Activated T-cell treated with anti-CD3 and anti-CD28 coated beads for 1 hour (primary cell): Measurements from ENCODE around the gene NSD1.
"Not testable (repeated sequence)": the region's sequence is repeated elsewhere in the genome, so short reads cannot be mapped to it uniquely, and the experiment has no call there.

Experiments used
- DNase-seq: peaks from one replicate; pipeline ENCODE4 v3.0.0-alpha.2; 2020; ENCODE audit warnings: low read depth

NSD1 gene

DNA sequence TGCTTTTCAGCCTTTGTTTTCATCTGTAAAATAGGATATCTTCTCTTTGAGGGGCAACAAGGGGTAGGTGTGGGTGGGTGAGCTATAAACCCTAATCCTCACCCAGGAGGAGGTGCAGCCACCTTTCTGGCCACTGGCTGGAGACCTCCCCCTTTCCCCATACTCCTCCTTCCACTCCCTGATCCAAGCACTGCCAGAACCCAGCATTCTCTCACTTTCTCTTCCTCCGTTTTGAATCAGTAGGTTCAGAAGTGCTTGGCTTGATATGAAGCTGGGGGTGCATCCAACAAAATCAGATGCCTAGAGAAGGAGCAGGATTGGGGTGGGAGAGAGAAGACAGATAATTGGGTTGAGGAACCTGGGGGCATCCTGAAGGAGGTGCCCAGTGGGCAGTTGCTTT lies 6.8 kb upstream of the NSD1 start:
- no peak for DNase-seq

DNA sequence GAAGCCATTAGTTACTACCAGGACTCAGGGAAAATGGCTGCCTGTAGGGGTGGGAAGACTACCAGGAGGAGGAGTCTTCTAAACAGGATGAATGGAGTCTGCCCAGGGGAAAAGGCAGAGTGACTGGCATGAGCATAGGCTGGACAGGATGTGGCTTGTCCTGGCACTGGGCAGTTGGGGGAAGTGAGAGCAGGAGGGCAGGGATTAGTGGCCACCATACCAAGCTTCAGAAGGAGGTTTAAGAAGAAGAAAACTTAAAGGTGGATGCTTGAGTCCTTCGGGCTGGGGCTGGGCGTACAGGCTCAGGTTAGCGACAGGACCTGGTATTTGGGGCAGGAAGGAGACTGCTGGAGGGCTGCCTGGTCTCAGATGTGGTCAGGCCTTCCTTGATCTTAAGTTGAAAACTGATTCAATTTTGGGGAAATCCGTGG lies 5.0 kb upstream of the NSD1 start:
- no peak for DNase-seq

DNA sequence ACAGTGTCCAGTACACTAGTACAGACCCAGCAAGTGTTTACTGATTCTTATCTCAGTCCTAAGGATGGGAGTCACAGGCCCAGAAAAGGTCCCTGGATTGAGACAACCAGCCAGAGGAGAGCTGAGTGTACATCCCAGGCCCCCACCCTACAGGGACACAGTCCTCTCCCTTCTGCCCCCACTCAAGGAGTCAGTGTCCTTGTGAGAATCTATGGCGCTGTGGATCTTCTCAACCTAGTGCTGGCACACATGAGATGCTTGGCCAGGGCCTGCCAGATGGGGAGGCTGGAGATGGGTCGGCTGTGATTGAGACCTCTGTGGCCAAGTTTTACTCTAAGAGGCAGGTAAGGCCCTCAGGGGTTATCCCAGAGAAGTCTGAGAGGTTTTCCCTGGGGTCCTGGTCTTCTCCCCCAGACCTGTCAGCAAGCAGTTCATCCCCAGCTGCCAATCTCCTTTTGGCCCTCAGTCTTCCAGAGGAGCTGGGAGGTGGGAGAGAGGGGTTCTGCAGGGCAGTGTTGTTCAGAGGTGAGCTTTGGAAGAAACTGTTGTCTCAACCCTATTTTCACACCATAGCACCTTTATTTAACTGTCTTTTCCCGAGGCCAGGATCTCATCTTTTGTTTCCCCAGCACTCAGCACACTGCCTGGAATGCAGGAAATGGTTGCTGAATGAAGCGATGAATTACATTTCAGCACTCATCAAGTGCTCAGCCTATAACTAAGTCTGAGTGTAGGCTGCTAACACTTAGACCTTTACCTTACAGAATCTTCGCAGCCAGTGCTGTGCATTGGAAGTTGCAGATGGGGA lies 3.2 kb upstream of the NSD1 start:
- DNase-seq = no peak

DNA sequence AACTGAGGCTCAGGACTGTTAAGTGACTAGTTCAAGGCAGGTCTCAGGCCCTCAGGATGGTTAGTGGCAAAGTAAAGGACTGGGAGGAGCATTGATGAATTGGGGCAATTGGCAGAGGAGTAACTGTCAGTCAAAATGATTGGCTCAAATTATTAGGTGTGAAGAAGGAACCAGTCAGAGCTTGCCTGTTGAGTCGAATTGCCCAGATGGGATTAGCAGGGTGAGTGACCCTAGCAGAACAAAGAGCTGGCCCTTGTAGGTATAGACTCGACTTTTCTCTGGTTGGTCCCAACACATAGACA lies 2.6 kb upstream of the NSD1 start:
- DNase-seq = no peak

DNA sequence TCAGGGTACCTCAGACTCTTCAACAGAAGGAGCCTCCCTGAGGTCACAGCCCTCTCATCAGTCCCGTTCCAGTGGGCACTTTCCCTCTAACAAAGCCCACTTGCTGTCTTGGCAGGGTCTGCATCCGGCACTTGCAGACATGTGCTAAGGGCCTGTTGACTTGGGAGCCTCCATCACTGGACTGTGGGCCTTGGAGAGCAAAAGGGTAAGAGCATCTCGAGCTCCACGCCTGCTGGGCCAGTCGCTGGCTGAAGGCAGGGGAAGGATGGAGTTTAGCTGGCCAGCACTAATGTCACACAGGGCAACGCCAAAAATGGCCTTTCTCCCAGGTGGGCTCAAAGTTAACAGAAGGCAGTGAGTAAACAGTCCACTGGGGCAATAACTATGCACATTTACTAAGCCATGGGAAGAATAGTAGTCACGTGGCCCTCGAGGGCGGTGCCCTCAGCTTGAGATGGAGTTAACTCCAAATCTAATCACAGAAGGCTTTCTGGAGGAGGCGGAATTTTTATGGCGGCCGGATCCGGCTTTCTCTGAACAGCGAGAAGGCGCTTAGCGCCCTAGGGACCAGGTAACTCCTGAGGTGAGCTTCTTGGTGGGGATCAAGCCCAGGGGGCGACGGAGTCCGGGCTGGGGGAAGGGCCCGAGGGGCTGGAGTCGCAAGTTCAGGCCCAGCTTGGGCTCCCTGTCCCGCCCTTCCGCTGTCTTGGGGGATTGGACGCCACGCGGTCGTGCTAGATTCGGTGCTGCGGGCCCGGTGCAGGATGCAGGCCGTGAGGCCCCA lies 2.0 kb upstream of the NSD1 start:
- DNase-seq = no peak

DNA sequence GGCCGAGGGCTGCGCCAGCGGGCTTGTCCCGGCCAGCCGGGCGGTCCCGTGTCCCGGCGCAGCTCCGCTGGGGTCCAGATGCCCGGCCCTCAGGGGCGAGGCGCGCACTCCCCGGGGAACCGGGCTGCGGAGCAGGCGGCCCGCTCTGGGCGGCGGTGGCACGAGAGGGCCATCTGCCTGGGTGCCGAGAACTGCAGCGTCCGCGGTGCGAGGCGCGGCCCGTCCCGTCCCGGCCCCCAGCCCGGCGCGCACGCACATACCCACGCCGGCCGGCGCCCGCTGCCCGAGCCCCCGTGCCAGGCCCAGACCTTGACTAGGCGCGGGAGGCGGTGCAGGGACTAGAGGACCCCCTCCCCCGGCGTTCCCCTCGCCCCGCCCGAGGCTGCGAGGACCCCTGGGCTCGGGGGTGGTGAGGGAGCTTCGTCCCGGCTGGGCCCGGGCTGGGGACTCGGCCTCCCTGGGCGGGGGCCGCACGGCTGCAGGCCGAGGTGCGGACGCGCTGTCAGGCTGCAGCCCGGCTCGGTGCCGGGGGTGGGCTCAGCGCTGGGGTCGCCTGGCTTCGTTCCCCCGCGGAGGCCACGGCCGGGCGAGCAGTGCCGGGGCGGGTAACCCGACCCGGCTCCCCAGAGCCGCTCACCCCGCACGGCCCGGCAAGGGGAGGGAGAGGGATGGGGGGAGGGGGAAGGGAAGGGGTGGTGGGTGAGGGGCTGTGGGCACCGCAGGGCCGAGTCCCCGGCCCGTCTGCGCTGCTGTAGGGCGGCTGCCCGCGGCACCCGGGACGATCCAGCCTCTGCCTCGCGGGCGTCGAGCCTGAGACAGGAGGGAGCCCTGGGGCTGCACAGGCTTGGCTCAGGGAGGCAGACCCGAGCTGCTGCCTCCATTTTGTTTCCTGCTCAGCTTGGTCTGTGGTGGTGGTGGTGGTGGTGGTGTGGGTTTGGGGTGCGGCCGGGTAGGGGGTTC lies 1.2 kb upstream of the NSD1 start:
- DNase-seq = no peak

DNA sequence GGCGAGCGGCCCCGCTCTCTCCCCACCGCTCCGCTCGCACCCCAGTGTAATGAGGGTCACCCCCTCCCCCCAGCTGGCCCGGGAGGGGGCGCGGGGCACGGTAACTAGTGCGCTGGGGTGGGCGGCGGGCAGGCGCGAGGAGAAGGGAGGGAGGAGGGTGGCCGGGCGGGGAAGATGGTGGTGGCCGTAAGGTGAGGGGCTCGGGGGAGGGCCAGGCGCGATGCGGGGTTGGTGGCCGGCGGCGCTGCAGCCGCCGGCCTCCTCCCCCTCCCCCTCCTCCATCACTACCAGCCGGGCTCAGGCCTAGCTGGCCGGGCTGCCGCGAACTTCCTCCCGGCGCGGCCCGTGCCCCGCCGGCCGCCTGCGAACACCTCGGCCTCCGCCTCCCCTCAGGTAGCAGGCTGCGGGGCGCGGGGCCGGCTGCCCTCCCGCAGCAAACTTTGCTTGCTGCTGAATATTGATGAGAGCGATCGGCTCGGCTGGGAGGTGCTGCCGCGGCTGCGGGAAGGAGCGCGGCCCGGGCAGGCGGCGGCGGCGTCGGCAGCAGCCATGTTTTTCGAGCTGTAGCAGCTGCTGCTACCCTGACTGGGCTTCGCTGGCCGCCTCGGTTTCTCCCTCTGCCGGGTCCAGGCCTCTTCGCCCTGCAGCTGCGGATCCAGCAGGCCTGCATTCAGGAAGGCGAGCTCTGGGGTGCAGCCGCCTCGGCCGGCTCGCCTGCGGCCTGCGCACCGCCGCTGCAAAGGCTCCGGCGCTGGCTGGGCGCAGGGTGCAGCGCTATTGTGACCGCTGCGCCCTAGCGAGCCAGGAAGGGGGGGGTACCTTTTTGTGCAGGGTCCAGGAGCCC lies 502 bp downstream of the NSD1 start:
- no peak for DNase-seq

DNA sequence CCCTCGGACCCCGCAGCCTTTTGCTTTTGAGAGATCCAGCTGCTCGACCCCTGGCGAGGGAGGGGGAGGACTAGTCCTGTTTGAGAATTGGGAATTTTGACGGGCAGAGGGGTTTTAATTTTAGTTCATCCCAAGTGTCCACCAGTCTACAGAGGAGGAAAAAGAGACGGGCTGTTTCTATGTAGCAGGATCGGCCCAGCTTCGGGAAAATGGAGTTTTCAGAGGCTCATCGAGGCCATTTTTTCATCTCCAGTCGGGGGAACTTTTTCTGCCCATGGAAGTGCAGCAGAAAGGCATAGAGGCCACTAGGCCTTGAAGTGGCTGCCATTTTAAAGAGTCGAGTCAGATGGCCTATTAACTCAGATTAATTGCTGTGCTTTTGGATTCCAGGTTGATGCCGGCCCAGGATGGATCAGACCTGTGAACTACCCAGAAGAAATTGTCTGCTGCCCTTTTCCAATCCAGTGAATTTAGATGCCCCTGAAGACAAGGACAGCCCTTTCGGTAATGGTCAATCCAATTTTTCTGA lies 1.2 kb downstream of the NSD1 start:
- no peak for DNase-seq

DNA sequence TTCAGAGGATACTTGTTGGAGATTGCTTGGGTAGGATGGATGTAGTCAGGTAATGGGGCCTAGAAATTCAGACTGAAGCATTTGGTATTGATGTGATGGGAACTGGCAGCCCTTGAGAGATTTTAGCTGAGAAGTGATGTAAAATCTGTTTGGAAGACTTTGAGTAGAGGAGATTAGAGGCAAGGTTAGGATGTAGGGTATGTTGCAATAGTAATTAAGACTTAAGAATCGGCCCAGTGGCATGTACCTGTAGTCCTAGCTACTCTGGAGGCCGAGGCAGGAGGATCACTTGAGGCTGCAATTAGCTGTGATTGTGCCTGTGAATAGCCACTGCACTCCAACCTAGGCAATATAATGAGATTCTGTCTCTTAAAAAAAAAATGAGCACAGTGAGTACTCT lies 6.7 kb downstream of the NSD1 start:
- DNase-seq = no peak

DNA sequence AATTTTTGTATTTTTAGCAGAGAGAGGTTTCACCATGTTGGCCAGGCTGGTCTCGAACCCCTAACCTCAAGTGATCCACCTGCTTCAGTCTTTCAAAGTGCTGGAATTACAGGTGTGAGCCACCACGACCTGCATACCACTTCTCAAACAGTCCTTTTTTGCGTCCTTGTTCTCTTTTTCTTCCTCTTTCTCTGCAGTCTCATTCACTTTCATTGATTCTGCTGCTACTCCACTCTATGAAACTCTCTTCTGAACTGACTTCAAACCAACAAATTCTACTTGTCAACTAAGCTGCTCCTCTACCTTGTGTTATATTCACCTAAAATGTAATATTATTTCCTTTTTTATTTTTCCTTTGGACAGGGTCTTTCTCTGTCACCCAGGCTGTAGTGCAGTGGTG lies 7.9 kb downstream of the NSD1 start:
- no peak for DNase-seq

DNA sequence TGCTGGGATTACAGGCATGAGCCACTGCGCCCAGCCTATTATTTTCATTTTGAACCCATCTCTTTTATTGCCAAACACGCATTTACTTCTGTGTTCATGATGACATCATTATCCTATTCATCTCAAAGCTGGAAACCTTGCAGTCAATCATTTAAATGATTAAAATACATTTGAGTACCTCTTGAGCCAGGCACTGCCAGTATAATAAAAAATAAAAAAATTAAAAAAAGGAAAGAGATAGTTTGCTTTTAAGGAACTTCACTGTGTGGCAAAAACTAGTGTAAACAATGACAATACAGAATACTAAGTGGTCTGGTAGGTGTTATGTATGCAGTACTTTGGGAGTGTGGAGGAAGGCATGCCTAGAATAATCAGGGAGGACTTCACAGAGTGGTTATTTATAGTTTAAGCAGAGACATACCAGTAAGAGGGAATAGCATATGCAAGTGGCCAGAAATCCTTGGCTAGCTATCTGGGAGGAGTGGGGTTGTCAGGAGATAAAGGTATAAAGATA lies 8.6 kb downstream of the NSD1 start:
- DNase-seq = no peak

DNA sequence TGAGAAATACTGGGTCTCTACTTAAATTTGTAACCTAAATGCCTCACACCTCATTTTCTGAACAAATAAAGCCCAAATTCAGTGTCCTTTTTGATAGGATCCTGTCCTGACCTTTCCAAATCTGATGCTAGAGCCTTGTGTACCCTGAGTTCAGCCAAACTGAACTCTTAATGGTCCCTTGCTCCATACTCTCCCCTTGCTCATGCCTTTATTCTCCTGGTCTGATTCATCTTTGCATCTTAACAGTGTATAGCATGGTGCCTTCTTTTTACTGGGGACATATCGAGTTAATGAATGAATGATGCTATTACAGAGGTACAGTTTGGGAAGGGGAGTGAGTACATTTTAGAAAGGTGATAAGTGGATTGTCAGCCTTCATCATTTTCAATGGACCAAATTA lies 9.2 kb downstream of the NSD1 start:
- DNase-seq = no peak

DNA sequence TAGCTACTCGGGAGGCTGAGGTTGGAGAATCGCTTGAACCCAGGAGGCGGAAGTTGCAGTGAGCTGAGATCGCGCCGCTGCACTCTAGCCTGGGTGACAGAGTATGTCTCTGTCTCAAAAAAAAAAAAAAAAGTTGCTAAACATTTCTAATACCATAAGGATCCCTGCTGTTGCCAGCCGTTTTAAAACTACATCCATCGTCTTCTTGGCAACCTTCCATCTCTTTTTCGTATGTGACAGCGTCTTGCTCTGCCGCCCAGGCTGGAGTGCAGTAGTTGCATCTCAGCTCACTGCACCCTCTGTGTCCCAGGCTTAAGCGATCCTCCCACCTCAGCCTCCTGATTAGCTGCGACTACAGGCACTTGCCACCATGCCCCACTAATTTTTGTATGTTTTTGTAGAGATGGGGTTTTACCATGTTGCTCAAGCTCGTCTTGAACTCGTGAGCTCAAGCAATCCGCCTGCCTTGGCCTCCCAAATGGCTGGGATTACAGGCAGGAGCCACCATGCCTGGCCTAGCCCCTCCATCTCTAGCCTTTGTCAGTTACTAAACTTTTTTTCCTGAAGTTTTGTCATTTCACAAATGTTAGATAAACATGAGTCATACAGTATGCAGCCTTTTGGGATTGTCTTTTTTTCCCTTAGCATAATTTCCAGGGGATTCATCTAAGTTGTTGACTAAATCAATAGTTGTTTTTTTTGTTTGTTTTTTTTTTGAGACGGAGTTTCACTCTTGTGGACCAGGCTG lies 13.5 kb downstream of the NSD1 start:
- DNase-seq = no peak

DNA sequence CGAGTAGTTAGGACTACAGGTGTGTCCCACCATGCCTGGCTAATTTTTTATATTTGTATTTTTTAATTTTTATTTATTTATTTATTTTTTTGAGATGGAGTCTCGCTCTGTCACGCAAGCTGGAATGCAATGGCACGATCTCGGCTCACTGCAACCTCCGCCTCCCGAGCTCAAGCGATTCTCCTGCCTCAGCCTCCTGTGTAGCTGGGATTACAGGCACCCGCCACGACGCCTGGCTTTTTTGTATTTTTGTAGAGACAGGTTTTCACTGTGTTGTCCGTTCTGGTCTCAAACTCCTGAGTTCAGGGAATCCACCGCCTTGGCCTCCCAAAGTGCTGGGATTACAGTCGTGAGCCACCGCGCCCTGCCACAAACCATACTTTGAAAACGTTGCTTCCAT lies 16.5 kb downstream of the NSD1 start:
- DNase-seq = not testable (repeated sequence)

DNA sequence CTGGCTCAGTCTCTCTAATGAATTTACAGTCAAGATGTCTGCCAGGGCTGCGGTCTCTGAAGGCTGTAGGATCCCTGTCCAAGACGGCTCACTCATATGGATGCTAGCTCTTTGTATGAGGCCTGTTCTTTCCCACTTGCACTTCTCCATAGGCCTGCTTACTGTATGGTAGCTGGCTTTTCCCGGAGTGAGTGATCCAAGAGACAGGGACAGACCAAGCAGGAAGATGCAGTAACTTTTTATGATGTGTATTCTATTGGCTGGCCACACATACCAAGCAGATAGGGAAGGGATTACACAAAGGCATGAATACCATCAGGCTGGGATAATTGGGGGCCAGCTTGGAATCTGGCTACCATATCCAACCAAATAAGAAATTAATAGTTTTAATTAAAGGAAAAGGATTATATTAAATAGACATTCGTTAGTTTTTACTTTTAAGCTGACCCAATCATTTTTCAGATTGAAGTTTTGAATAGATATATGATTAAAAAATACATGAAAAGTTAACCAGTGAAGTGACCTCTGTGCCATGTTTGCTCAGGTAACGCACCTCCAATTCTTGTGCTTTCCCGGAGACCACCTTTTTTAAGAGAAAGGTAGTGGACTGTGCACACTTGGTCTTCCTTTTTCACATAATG lies 20.6 kb downstream of the NSD1 start:
- no peak for DNase-seq

DNA sequence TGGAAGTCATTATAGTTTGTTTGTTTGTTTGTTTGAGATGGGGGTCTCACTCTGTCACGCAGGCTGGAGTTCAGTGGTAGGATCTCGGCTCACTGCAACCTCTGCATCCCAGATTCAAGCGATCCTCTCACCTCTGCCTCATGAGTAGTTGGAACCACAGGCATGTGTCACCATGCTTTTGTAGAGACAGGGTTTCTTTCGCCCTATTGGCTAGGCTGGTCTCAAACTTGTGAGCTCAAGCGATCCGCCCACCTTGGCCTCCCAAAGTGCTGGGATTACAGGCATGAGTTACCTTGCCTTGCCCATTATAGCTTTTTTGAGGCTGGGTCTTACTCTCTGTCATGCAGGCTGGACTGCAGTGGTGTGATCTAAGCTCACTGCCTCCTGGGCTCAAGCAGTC lies 28.8 kb downstream of the NSD1 start:
- DNase-seq = no peak

DNA sequence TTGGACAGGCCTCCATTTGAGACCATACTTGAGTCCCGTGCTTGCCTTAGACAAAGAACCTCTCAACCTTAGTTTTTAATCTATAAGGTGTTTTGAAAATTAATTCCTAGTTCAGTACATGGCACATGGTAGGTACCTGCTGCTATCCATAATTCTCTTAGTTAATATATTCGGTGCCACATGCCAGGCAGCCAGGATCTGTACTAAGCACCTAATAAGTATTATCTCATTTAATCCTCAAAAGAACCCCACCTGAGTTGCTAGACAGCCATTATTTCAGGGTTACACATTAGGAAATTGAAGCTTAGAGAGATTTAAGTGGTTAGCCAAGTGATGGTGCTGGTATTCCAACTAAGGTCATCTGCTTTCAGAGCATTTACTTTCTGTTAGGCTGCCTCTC lies 29.9 kb downstream of the NSD1 start:
- no peak for DNase-seq

DNA sequence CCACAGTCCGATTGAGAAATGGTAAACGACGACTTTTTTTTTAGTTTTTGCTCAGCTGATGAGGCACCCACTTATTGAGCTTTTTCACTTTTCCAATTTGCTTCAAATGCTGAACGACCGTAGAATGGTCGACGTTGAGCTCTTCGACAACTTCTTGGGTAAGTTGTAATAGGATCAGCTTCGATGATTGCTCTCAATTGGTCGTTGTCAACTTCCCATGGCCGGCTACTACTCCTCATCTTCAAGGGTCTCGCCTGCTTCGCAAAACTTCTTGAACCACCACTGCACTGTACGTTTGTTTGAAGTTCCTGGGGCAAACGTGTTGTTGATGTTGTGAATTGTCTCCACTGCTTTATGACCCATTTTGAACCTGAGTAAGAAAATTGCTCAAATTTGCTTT lies 35.7 kb downstream of the NSD1 start:
- no peak for DNase-seq

DNA sequence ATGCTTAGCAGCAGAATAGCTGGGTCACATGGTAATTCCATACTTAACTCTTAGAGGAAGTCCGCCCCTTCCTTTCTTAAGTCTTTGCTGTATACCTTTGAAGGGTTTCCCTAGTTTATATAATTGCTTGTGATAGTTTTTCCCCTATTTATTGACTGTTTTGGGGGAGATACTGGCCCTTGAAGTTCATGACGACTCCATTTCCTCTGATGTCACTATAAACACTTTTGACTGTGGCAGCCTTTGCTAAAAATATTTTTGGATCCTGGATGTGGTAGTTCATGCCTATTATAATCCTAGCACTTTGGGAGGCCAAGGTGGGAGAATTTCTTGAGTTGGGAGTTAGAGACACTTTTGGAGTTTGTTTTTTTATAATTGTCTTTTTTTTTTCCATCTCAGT lies 38.4 kb downstream of the NSD1 start:
- no peak for DNase-seq

DNA sequence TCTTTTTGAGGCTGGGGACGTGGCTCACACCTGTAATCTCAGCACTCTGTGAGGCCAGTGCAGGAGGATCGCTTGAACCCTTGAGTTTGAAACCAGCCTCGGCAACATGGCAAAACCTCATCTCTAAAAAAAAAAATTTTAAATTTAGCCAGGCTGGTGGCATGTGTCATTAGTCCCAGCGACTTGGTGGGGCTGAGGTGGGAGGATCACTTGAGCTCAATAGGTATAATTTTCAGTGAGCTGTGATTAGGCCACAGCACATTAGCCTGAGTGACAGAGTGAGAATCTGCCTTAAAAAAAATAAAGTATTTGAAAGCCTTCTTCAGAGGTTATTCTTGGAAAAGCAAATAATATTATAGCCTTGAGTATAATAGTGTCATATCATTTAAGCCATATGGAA lies 41.8 kb downstream of the NSD1 start:
- DNase-seq = no peak
